ENCODE measurements around the gene KDM8.

KDM8 gene

DNA sequence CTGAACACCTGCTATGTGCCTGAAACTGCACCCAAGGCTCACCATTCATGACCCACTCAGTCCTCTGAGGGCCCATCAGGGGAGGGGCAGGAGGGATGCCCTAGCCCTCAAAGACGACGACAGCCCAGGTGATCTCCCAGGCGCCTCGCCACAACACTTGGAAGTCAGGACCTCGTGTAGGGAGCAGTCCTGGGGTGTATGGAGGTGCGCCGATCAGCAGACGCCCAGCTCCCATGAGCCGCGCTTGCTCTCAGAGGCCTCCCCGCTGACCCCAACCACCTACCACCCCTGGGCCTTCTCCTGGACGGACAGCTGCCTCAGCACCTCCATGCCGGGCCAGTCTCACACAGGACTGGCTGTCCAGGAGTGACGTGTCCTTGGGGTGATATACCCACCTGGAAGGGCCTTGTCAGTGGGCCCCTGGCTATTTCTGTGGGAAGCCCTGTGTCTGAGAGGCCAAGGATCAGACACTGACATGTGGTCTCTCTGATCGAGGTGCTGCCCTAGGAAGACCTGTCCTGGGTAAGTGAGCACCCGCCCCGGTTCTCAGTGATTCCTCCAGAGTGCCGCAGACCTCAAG, 26.7 kb downstream of the KDM8 start:
- no peak for DNase-seq (ENCODE audit: low spot score)

DNA sequence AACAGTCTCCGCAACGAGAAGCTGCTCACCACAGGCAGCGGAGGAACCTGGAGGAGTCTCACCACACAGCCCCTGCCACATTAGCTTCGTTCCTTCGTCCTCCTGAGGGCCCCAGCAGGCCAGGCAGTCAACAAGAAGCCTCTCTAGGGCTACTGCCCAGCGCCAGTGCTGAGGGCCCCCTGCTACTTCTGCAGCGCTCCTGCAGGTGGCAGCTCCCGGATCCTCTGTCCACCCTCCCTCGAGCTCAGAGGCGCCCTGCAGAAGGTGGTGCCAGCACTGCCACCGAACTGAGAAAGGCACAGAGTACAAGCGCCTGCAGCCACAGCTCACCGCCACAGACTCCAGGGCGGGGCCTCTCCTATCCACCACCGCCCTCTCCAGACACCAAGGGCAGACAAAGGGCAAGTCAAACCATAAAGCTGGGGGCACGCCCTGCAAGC, 27.3 kb downstream of the KDM8 start:
- DNase-seq (ENCODE audit: low spot score) = no peak

DNA sequence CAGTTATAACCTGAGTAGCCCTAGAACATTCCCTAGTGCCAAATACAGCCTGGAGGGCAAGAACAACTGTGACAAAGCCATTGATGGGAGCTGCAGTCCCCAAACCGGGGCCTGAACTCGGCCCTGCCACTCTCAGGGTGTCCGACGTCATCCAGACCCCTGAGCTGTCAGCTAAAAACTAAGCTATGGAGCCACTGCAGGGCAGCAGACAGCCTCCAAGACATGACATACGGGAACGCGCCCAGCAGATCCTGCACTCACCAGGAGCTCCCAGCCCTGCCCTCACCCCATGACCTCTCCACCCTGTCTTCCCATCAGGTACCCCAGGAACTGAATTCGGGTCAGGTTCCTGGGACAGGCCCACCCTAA, 28.4 kb downstream of the KDM8 start:
- DNase-seq (ENCODE audit: low spot score) = no peak

GRCh38 chr16:27232061-27232900, 29.0 kb downstream of the KDM8 start:
- peak; percentile 75 for DNase-seq (ENCODE audit: low spot score)

DNA sequence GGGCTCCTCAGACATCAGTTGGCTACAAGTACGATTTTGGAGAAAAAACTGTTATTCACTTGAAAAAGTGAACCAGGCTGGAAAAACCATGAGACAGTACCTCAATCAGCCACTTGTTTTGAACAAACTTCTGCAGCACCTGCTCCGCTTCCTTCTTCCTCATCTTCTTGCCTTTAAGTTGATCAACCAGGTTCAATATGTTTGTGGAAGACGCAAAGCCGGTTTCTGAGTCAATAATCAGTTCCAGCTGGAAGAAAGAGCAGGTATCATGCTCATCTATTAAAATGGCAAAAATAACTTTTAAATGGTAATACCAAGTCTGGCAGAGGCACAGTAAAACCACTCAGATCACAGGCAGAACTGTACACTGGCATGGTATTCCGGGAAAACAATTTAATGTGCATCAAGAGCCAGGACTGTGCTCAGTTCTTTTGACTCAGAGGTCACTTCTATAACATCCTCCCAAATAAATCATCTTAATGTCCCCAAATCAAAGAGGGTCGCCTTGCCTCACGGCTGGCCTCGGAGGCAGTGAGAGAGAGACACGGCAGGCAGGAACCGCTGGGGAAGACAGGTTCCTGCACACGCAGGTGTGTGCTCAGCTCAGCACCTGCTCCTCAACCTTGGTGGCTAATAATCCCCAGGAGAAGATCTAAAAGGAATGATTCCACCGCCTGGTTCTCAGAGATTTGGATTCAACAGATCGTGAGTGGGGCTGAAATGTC, 29.7 kb downstream of the KDM8 start:
- DNase-seq (ENCODE audit: low spot score) = no peak

DNA sequence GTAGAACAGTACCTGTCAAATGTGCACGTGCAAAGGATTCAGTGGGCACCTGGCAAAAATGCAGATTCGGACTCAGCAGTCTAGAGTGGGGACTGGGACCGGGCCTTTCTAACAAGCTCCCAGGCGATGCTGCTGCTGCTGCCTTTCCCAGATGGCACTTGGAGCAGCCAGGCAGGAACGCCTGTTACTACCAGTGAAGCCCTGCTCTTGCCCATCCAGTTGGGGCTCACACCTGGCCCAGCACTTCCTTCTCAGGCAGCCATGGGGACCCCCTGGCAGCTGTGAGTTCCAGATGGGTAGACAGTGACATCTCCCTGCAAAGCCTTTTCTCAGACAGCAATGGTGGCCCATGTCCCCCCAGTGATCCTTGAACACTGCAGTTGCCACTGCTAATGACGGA, 30.4 kb downstream of the KDM8 start:
- no peak for DNase-seq (ENCODE audit: low spot score)

GRCh38 chr16:27234171-27234570, 30.8 kb downstream of the KDM8 start:
- DNase-seq (ENCODE audit: low spot score) = no peak

- DNase-seq (ENCODE audit: low spot score) = no peak
Measured at GRCh38 chr16:27234603-27235002, 31.3 kb downstream of the KDM8 start.

GRCh38 chr16:27235055-27235937, 32.0 kb downstream of the KDM8 start:
- DNase-seq (ENCODE audit: low spot score) = peak; percentile 80

GRCh38 chr16:27235938-27236245, 32.6 kb downstream of the KDM8 start:
- no peak for DNase-seq (ENCODE audit: low spot score)

GRCh38 chr16:27236635-27237218, 33.4 kb downstream of the KDM8 start:
- DNase-seq (ENCODE audit: low spot score) = no peak

- no peak for DNase-seq (ENCODE audit: low spot score)
Measured at GRCh38 chr16:27237219-27238015, 34.1 kb downstream of the KDM8 start.

- DNase-seq (ENCODE audit: low spot score) = peak; percentile 51
Measured at GRCh38 chr16:27238016-27238587, 34.8 kb downstream of the KDM8 start.

DNA sequence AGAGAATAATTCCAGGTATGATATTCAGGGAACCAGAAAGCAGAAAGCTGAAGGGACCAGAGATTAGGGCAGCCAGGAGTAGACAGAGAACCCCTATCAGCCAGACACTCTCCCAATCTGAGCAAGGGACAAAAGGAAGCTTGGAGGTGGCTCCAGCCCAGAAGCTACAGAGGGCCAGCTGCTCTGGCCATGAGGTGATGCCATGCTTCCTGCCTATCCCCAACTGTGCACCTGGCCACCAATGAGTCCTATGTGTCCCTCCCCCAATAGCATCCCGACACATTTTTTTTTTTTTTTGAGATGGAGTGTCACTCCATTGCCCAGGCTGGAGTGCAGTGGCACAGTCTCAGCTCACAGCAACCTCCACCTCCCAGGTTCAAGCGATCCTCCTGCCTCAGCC, 35.3 kb downstream of the KDM8 start:
- DNase-seq (ENCODE audit: low spot score) = no peak

- no peak for DNase-seq (ENCODE audit: low spot score)
Measured at GRCh38 chr16:27239026-27239425, 35.7 kb downstream of the KDM8 start.

- no peak for DNase-seq (ENCODE audit: low spot score)
Measured at GRCh38 chr16:27239906-27240655, 36.8 kb downstream of the KDM8 start.

DNA sequence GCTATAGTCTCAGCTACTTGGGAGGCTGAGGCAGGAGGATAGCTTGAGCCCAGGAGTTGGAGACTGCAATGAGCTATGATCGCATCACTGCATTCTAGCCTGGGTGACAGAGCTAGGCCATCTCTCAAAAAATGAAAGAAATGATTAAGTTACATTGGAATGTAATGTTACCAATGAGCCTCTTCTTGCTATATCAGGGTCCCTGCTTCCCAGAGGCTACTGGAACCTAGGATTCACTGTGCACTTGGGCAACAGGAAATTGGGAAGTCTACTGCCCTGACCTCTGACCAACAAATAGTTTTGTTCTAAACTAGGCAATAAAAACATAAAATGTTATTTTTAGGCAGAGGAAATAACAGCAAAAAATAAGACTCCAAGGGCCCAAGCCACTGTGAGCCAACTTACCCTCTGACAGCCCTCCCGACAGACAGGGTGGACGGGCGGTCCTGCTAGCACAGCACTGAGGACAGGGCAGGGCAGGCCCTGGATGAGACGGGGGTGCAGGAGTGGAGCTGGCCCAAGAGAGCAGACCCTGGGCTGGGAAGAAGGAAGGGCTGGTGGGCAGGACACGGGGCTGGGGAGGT, 37.7 kb downstream of the KDM8 start:
- no peak for DNase-seq (ENCODE audit: low spot score)

DNA sequence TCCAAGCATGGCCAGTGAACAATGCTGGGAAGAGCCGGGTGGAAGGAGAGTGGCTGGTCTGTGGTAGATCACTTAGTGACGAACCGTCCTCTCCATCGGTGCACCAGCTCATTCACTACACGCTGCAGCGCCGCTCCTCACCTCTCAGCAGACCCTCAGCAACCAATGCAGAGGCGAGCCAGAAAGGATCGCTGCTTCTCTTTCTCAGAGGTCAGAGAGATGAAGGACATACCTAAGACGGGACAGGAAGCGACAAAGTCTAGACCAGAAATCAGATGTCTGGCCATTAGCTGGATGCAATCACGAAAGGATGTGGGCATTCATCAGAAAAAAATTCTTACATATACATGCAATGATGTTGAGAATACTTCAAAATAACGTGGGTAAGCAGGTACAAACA, 38.3 kb downstream of the KDM8 start:
- DNase-seq (ENCODE audit: low spot score) = no peak

DNA sequence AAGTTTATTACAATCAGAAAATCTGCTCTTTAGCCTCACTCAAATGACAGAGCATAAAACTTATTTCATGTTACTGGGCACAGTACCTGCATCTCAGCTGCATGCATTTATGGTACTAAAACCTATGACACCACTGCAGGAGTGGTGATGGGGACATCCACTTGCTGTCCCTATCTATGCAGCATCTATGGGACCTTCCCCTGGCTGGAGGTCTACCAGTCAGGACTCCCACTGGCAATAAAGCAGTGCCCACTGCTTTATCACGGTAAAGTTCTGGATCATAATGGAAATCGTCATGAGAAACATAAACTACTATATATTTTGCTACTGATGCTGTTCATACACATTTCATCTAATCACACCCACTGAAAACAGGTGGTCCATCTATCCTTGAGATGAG, 39.1 kb downstream of the KDM8 start:
- DNase-seq (ENCODE audit: low spot score) = no peak

Data from Ammon's horn (tissue), 1 donor.